Measurements from ENCODE around the gene LACTB.

DNA sequence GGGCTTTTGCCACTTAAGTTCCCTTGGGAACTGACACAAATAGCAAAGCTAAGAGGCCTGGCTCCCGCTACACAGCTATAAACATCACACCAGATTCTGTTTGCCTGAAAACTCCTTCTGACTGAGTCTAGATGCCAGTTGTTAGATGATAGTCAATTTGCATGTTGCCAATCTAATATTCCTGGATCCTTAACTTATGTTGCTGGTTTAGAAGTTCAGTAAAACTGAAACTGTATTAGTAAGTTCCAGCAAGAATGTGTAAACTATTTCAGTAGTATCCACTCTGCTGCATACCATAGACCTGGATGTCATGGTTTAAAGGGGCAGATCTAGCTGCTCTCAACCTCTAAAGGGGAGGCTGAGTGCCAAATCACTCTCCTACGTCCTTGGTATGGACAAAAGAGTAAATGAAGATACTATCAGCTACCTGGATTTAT, 27.1 kb upstream of the LACTB start:
- TF ChIP-seq RXRA (IDR thresholded peaks at IDR 0.05) (no peak), FOXA1 (IDR thresholded peaks at IDR 0.05) (no peak), SP1 (IDR thresholded peaks at IDR 0.05) (no peak), JUND (IDR thresholded peaks at IDR 0.05) (no peak)
- TF ChIP-seq, protein P1, sequence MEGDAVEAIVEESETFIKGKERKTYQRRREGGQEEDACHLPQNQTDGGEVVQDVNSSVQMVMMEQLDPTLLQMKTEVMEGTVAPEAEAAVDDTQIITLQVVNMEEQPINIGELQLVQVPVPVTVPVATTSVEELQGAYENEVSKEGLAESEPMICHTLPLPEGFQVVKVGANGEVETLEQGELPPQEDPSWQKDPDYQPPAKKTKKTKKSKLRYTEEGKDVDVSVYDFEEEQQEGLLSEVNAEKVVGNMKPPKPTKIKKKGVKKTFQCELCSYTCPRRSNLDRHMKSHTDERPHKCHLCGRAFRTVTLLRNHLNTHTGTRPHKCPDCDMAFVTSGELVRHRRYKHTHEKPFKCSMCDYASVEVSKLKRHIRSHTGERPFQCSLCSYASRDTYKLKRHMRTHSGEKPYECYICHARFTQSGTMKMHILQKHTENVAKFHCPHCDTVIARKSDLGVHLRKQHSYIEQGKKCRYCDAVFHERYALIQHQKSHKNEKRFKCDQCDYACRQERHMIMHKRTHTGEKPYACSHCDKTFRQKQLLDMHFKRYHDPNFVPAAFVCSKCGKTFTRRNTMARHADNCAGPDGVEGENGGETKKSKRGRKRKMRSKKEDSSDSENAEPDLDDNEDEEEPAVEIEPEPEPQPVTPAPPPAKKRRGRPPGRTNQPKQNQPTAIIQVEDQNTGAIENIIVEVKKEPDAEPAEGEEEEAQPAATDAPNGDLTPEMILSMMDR (IDR thresholded peaks at IDR 0.05; ENCODE audit: low read depth, low read length, missing input control) = no peak
- TF ChIP-seq, protein P2, sequence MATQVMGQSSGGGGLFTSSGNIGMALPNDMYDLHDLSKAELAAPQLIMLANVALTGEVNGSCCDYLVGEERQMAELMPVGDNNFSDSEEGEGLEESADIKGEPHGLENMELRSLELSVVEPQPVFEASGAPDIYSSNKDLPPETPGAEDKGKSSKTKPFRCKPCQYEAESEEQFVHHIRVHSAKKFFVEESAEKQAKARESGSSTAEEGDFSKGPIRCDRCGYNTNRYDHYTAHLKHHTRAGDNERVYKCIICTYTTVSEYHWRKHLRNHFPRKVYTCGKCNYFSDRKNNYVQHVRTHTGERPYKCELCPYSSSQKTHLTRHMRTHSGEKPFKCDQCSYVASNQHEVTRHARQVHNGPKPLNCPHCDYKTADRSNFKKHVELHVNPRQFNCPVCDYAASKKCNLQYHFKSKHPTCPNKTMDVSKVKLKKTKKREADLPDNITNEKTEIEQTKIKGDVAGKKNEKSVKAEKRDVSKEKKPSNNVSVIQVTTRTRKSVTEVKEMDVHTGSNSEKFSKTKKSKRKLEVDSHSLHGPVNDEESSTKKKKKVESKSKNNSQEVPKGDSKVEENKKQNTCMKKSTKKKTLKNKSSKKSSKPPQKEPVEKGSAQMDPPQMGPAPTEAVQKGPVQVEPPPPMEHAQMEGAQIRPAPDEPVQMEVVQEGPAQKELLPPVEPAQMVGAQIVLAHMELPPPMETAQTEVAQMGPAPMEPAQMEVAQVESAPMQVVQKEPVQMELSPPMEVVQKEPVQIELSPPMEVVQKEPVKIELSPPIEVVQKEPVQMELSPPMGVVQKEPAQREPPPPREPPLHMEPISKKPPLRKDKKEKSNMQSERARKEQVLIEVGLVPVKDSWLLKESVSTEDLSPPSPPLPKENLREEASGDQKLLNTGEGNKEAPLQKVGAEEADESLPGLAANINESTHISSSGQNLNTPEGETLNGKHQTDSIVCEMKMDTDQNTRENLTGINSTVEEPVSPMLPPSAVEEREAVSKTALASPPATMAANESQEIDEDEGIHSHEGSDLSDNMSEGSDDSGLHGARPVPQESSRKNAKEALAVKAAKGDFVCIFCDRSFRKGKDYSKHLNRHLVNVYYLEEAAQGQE (IDR thresholded peaks at IDR 0.05) = no peak
- TF ChIP-seq, protein P3, sequence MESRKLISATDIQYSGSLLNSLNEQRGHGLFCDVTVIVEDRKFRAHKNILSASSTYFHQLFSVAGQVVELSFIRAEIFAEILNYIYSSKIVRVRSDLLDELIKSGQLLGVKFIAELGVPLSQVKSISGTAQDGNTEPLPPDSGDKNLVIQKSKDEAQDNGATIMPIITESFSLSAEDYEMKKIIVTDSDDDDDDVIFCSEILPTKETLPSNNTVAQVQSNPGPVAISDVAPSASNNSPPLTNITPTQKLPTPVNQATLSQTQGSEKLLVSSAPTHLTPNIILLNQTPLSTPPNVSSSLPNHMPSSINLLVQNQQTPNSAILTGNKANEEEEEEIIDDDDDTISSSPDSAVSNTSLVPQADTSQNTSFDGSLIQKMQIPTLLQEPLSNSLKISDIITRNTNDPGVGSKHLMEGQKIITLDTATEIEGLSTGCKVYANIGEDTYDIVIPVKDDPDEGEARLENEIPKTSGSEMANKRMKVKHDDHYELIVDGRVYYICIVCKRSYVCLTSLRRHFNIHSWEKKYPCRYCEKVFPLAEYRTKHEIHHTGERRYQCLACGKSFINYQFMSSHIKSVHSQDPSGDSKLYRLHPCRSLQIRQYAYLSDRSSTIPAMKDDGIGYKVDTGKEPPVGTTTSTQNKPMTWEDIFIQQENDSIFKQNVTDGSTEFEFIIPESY (IDR thresholded peaks at IDR 0.05) = no peak
